Stomach smooth muscle (tissue), 2 donors: ENCODE data around the gene FBXO48.

Experiments used
- H3K27ac ChIP-seq: one replicate; pipeline ENCODE4 v1.7.0; 2013; ENCODE audit warnings: mild to moderate bottlenecking, low read length, inconsistent platforms
- H3K27me3 ChIP-seq, 2 donors: one replicate each; pipeline ENCODE4 v1.7.0; 2013; ENCODE audit warnings: low read length in 2 of 2; ENCODE audit not compliant: insufficient read depth in 2 of 2, control insufficient read depth in 1 of 2
- H3K36me3 ChIP-seq, 2 donors: one replicate each; pipeline ENCODE4 v1.7.0; 2013; ENCODE audit warnings: low read length in 2 of 2; ENCODE audit not compliant: control insufficient read depth in 2 of 2, insufficient read depth in 2 of 2
- H3K4me1 ChIP-seq: one replicate; pipeline ENCODE4 v1.7.0; 2013; ENCODE audit warnings: low read length; ENCODE audit not compliant: control insufficient read depth, insufficient read depth
- H3K4me3 ChIP-seq, 2 donors: one replicate each; pipeline ENCODE4 v1.7.0; 2013; ENCODE audit warnings: low read length in 2 of 2
- H3K9ac ChIP-seq, 2 donors: one replicate each; pipeline ENCODE4 v1.7.0; 2013; ENCODE audit warnings: low read length in 2 of 2, mild to moderate bottlenecking in 1 of 2
- H3K9me3 ChIP-seq, 2 donors: one replicate each; pipeline ENCODE4 v1.7.0; 2013; ENCODE audit warnings: low read length in 2 of 2; ENCODE audit not compliant: control insufficient read depth in 2 of 2
- donor health status: healthy.
- donor health status: Pancreatic carcinoma.

FBXO48 gene

DNA sequence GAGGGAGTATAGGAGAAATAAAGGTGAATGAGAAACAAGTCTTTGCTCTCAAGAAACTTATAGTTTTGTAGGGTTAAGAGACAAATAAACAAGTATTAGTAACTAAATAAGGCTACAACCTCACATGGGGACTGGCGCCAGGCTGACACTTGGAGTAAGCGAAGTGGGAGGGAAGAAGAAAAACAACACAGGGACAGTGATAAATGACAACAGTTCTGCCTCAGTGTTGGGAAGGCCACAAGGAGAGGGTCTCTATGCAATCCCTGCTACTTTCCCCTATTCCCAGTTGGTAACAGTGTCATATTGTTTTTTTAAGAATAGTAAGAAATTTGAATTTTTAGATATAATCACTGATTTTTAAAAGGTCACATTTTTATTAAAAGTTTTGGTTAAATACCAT, 4.3 kb upstream of the FBXO48 start:
- H3K9ac ChIP-seq = no peak overlapping the region
- no peaks in the 10 kb centered on the region for H3K9me3 ChIP-seq
- no peaks in the 10 kb centered on the region for H3K27me3 ChIP-seq
- no peak overlapping the region for H3K27ac ChIP-seq
- H3K4me3 ChIP-seq = no peak overlapping the region
- no peaks in the 10 kb centered on the region for H3K36me3 ChIP-seq
- peaks cover 2% of the 10 kb centered on the region for H3K4me1 ChIP-seq

DNA sequence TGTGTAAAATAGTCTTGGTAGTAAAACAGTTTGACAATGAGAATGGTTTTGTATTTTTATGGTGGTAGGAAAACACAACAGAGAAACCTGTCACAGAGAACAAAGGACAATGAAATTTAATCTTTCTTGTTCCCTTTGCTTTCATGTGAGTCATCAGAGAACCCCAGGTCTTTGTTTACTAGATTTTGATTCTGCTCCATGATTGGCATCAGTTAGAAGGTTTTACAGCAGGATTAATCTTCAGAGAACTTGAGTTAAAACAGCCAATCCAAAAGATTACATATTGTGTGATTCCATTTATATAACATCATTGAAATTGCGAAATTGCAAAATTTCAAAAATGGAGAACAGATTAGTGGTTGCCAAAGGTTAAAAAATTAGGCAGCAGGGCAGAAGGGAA, 2.8 kb upstream of the FBXO48 start:
- Histone ChIP-seq H3K9ac (no peak overlapping the region), H3K4me1 (peaks cover 7% of the 10 kb centered on the region)

GRCh38 chr2:68468801-68469200, 1.7 kb upstream of the FBXO48 start:
- H3K9me3 ChIP-seq = no peaks in the 10 kb centered on the region
- H3K27me3 ChIP-seq = no peaks in the 10 kb centered on the region
- no peak overlapping the region for H3K9ac ChIP-seq
- H3K4me1 ChIP-seq = peaks cover 7% of the 10 kb centered on the region
- no peak overlapping the region for H3K27ac ChIP-seq
- no peak overlapping the region for H3K4me3 ChIP-seq
- no peaks in the 10 kb centered on the region for H3K36me3 ChIP-seq

More for the DNA sequence above, 2.8 kb upstream of the FBXO48 start:
- no peak overlapping the region for H3K4me3 ChIP-seq
- H3K9me3 ChIP-seq = no peaks in the 10 kb centered on the region
- H3K36me3 ChIP-seq = no peaks in the 10 kb centered on the region
- no peak overlapping the region for H3K27ac ChIP-seq
- H3K27me3 ChIP-seq = no peaks in the 10 kb centered on the region

- Histone ChIP-seq H3K9me3 (no peaks in the 10 kb centered on the region), H3K36me3 (no peaks in the 10 kb centered on the region), H3K4me1 (peaks cover 7% of the 10 kb centered on the region), H3K9ac (peak overlapping the region; percentile 79 to 84), H3K4me3 (peak overlapping the region; percentile 91 to 99), H3K27me3 (no peaks in the 10 kb centered on the region), H3K27ac (peak overlapping the region; percentile 72)
Measured at GRCh38 chr2:68466778-68467076, 367 bp downstream of the FBXO48 start.

GRCh38 chr2:68466361-68466777, 725 bp downstream of the FBXO48 start:
- no peaks in the 10 kb centered on the region for H3K27me3 ChIP-seq
- H3K36me3 ChIP-seq = no peaks in the 10 kb centered on the region
- peak overlapping the region; percentile 91 to 99 for H3K4me3 ChIP-seq
- peaks cover 7% of the 10 kb centered on the region for H3K4me1 ChIP-seq
- no peaks in the 10 kb centered on the region for H3K9me3 ChIP-seq
- H3K9ac ChIP-seq = peak overlapping the region; percentile 79 to 84
- H3K27ac ChIP-seq = peak overlapping the region; percentile 72

DNA sequence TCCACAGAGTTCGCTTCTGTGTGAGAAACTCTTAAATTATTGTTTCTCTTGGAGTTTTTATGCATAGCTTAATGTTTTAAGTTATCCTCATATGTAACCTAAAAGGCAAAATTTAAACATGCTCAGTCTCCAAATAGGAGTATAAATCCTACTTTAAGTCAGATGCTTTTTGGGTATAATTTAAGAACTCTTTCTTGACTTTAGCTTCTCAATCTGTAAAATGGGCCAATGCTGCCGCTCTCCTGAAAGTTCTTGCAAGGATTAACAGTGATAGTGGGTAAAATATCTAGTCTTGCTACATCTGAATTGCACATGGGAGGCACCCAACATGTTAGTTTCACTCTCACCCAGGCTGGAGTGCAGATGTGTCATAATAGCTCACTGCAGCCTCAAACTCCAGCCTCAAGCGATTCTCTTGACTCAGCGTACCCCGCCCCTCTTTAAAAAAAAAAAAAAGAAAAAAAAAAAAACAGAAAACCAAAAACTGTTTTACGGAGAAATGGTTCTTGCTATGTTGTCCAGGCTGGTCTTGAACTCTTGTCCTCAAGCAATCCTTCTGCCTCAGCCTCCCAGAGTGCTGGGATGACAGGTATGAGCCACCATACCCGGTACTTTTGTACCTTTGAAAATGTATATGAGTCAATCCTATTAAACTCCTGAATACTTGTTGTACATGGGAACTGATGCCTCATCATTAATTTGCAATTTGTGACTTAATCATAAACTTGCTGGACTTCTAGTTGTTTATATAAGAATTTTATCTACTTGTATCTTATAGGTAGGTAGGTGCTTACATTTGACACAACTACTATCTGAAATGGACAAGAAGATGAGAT, 1.8 kb downstream of the FBXO48 start:
- Histone ChIP-seq H3K27ac (no peak overlapping the region), H3K9me3 (no peaks in the 10 kb centered on the region), H3K4me3 (no peak overlapping the region), H3K4me1 (peaks cover 7% of the 10 kb centered on the region), H3K9ac (no peak overlapping the region), H3K36me3 (no peaks in the 10 kb centered on the region), H3K27me3 (no peaks in the 10 kb centered on the region)

DNA sequence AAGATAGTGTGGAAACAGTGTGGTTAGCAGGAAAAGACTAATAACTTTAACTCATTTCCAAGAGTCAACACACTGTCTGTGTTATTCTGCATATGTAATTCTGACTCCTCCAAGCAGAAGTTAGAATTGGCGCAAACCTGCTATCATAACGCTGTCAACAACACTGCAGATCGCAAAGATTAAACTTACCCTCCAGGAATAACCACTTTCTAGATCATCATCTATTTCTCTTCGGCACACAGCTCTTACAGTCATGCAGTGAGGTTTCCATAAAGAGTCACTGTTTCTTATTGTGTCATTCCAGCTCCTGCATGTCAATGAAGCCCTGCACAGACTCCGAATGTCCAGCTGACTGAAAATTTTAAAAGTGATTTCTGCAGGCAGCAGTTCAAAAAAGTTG, 2.4 kb downstream of the FBXO48 start:
- H3K4me1 ChIP-seq = peaks cover 7% of the 10 kb centered on the region
- no peaks in the 10 kb centered on the region for H3K9me3 ChIP-seq
- no peak overlapping the region for H3K4me3 ChIP-seq
- H3K36me3 ChIP-seq = no peaks in the 10 kb centered on the region
- H3K27me3 ChIP-seq = no peaks in the 10 kb centered on the region
- H3K9ac ChIP-seq = no peak overlapping the region
- H3K27ac ChIP-seq = no peak overlapping the region

DNA sequence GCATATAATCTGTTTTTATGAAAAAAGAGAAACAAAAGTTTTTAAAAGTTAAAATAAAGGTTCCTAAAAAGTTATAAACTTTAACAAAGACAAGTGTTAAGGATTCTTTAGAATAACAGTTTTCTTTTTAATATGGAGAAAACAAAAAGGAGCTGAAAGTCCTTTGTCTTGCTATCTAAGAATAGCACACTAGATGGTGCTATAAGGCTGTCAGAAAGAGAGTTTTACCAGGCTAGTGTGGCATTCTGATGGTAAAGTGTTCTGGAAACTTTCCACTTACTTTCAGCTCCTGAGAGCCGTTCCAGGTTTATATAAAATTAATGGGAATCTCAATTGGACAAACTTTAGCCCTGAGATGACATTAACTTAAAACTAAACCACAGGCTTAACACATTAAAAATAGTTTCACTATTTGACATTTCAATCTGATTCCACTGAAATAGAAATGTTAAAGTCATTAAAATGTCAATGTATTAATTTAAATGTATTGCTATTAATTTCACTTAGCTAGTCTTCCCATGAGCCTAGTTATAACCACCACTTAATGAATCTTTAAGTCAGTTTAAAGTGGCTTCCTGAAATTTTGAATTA, 3.7 kb downstream of the FBXO48 start:
- Histone ChIP-seq H3K4me3 (no peak overlapping the region), H3K4me1 (peaks cover 7% of the 10 kb centered on the region), H3K36me3 (no peaks in the 10 kb centered on the region), H3K27ac (no peak overlapping the region), H3K9me3 (no peaks in the 10 kb centered on the region), H3K27me3 (no peaks in the 10 kb centered on the region), H3K9ac (no peak overlapping the region)

- H3K9ac ChIP-seq = no peak overlapping the region
- no peaks in the 10 kb centered on the region for H3K36me3 ChIP-seq
- no peaks in the 10 kb centered on the region for H3K9me3 ChIP-seq
- no peaks in the 10 kb centered on the region for H3K27me3 ChIP-seq
- H3K27ac ChIP-seq = no peak overlapping the region
- H3K4me3 ChIP-seq = no peak overlapping the region
- H3K4me1 ChIP-seq = no peaks in the 10 kb centered on the region
Measured at GRCh38 chr2:68458981-68459380, 8.1 kb downstream of the FBXO48 start.

- Histone ChIP-seq H3K27ac (no peak overlapping the region), H3K9ac (no peak overlapping the region), H3K9me3 (no peaks in the 10 kb centered on the region), H3K4me1 (no peaks in the 10 kb centered on the region), H3K4me3 (no peak overlapping the region), H3K36me3 (no peaks in the 10 kb centered on the region), H3K27me3 (no peaks in the 10 kb centered on the region)
Measured at GRCh38 chr2:68456198-68456597, 10.9 kb downstream of the FBXO48 start.

GRCh38 chr2:68454719-68455118, 12.4 kb downstream of the FBXO48 start:
- H3K4me1 ChIP-seq = no peaks in the 10 kb centered on the region
- H3K9ac ChIP-seq = no peak overlapping the region
- H3K27me3 ChIP-seq = no peaks in the 10 kb centered on the region
- H3K4me3 ChIP-seq = no peak overlapping the region
- H3K9me3 ChIP-seq = no peaks in the 10 kb centered on the region
- no peaks in the 10 kb centered on the region for H3K36me3 ChIP-seq
- no peak overlapping the region for H3K27ac ChIP-seq
